ENCODE results near the gene BRSK2. TPM values are rescaled to one million over a fixed set of nuclear protein-coding genes. Genes with fewer than 3 reads are reported as not detected.
"Not testable (repeated sequence)": the region's sequence is repeated elsewhere in the genome, so short reads cannot be mapped to it uniquely, and the experiment has no call there.

BRSK2 gene
- total RNA-seq, 4 donors from 2014 or later = 0.24 to 0.81 TPM; not detected in 2

DNA sequence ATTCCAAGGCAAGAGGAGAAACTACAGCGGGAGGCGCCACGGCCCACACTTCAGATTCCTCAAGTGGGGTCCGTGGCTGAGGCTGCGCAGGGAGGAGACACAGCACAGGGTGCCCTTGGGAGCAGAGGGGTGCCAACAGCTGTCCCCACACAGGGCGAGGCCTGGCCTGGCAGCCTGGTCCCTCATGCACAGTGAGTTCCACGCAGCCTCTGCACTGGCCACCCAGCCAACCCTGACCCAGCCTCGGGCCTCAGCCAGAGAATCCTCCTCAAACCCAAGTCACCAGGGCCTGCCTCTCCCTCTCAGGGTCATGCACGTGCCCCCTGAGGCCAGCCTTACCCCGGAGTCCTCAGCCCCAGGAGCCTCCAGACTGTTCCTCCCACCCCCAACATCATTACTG, 119.3 kb downstream of the BRSK2 start:
- Histone ChIP-seq H3K27me3 (no peaks in the 10 kb centered on the region), H3K9me3 (no peaks in the 10 kb centered on the region), H3K4me1 (peaks cover 60 to 66% of the 10 kb centered on the region in 2 donors), H3K36me3 (no peaks in the 10 kb centered on the region), H3K4me3 (no peak overlapping the region), H3K27ac (no peak overlapping the region)
- no peak for ATAC-seq
- DNase-seq = no peak
- intact Hi-C loops (cut with DNase I; ENCODE audit: low total_unique reads) = no loop called here
- TF ChIP-seq POLR2A (IDR thresholded peaks at IDR 0.05) (no peak), CTCF (IDR thresholded peaks at IDR 0.05 in 4 of 5, conservative IDR thresholded peaks at IDR 0.05 in 1 of 5) (no peak)
- in situ Hi-C loops (cut with MboI; ENCODE audit: low sequenced_read_pairs in 4 of 4) = loop anchor here (25.0 kb wide), 3 partner anchors 197 to 297 kb away; partner anchors contain the start of genes MUC5B (in 3 of the 4) and TOLLIP (in 1 of the 4)

DNA sequence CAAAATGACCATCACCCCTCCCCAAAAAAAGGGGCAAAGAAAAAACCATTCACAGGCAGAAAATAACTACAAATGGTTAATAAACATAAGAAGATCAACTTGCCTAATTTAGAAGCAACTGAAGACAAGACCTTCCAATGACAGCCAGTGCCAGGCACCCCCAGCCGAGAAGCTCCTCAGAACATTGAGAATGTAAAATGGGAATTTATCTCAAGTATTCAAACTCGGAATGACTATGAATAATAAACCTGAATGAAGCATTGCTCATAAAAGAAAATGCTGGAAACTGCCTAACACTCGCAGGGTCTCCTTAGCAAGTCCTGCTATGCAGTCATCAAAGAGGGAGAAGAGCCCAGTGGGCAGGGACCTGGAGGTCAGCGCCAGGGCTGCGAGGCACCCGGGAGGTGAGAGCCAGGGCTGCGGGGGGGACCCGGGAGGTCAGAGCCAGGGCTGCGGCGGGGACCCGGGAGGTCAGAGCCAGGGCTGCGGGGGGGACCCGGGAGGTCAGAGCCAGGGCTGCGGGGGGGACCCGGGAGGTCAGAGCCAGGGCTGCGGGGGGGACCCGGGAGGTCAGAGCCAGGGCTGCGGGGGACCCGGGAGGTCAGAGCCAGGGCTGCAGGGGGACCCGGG, 120.0 kb downstream of the BRSK2 start:
- H3K27me3 ChIP-seq = no peaks in the 10 kb centered on the region
- H3K9me3 ChIP-seq = no peaks in the 10 kb centered on the region
- DNase-seq (no peak), ATAC-seq (no peak)
- no peak overlapping the region for H3K4me3 ChIP-seq
- TF ChIP-seq CTCF (IDR thresholded peaks at IDR 0.05 in 4 of 5, conservative IDR thresholded peaks at IDR 0.05 in 1 of 5) (no peak), POLR2A (IDR thresholded peaks at IDR 0.05) (no peak)
- H3K4me1 ChIP-seq = peaks cover 60 to 66% of the 10 kb centered on the region in 2 donors
- no peaks in the 10 kb centered on the region for H3K36me3 ChIP-seq
- intact Hi-C loops (cut with DNase I; ENCODE audit: low total_unique reads) (loop anchor here (10.0 kb wide), 2 partner anchors 215 to 395 kb away; no protein-coding TSS in a partner anchor), in situ Hi-C loops (cut with MboI; ENCODE audit: low sequenced_read_pairs in 4 of 4) (loop anchor here (25.0 kb wide), 3 partner anchors 197 to 297 kb away; partner anchors contain the start of genes MUC5B (in 3 of the 4) and TOLLIP (in 1 of the 4))
- H3K27ac ChIP-seq = no peak overlapping the region

DNA sequence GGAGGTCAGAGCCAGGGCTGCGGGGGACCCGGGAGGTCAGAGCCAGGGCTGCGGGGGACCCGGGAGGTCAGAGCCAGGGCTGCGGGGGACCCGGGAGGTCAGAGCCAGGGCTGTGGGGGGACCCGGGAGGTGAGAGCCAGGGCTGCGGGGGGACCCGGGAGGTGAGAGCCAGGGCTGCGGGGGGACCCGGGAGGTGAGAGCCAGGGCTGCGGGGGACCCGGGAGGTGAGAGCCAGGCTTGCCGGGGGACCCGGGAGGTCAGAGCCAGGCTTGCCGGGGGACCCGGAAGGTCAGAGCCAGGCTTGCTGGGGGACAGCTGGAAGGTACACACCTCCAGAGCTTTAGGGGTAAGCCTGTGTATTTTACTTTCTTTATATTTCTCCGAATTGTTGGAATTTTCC, 120.6 kb downstream of the BRSK2 start:
- DNase-seq = not testable (repeated sequence)
- intact Hi-C loops (cut with DNase I; ENCODE audit: low total_unique reads) = loop anchor here (10.0 kb wide), 2 partner anchors 216 to 396 kb away; no protein-coding TSS in a partner anchor
- peaks cover 63 to 66% of the 10 kb centered on the region in 2 donors for H3K4me1 ChIP-seq

GRCh38 chr11:1510928-1511327, 121.2 kb downstream of the BRSK2 start:
- no peak for DNase-seq
- in situ Hi-C loops (cut with MboI; ENCODE audit: low sequenced_read_pairs in 4 of 4) = loop anchor here (25.0 kb wide), 3 partner anchors 199 to 299 kb away; partner anchors contain the start of genes MUC5B (in 3 of the 4) and TOLLIP (in 1 of the 4)
- Histone ChIP-seq H3K27ac (no peak overlapping the region), H3K27me3 (no peaks in the 10 kb centered on the region), H3K4me3 (no peak overlapping the region), H3K4me1 (peaks cover 63 to 67% of the 10 kb centered on the region in 2 donors), H3K36me3 (no peaks in the 10 kb centered on the region), H3K9me3 (no peaks in the 10 kb centered on the region)
- ATAC-seq = no peak
- no peak for TF ChIP-seq CTCF (IDR thresholded peaks at IDR 0.05 in 4 of 5, conservative IDR thresholded peaks at IDR 0.05 in 1 of 5)
- no peak for TF ChIP-seq POLR2A (IDR thresholded peaks at IDR 0.05)
- intact Hi-C loops (cut with DNase I; ENCODE audit: low total_unique reads) = loop anchor here (10.0 kb wide), 2 partner anchors 216 to 396 kb away; no protein-coding TSS in a partner anchor

More for the DNA sequence above, 120.6 kb downstream of the BRSK2 start:
- H3K9me3 ChIP-seq, ATAC-seq, H3K27me3 ChIP-seq, H3K4me3 ChIP-seq, H3K36me3 ChIP-seq, H3K27ac ChIP-seq: not testable (repeated sequence)
- in situ Hi-C loops (cut with MboI; ENCODE audit: low sequenced_read_pairs in 4 of 4) = loop anchor here (25.0 kb wide), 3 partner anchors 198 to 298 kb away; partner anchors contain the start of genes MUC5B (in 3 of the 4) and TOLLIP (in 1 of the 4)

DNA sequence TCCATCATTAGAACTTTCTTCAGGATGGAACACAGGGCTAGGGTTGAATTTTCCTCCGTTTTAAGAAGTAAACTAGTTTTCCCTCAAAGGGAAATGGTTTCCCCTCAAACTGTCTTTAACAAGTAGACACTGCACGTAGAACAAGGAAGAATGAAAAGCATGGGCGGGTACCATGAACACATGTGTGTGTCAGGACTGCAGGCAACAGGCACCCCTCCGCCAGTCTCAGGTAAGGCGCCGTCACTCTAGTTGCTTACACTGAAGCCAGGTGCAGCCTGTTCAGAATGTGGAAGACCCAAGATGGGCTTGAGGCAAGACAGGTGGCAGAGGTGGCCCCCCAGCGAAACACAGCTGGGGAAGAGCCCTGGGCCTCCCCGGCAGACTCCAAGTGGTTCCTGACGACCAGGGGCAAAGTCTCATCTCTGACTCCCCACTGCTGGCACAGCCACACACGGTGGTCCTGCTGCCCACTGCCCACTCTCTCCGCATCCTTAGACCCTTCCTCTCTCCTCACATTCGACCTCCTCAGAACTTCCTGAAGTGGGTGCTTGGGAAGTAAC, 122.3 kb downstream of the BRSK2 start:
- H3K4me1 ChIP-seq = peaks cover 58 to 62% of the 10 kb centered on the region in 2 donors
- no peaks in the 10 kb centered on the region for H3K36me3 ChIP-seq
- no peak overlapping the region for H3K27ac ChIP-seq
- H3K9me3 ChIP-seq = no peaks in the 10 kb centered on the region
- H3K27me3 ChIP-seq = no peaks in the 10 kb centered on the region
- intact Hi-C loops (cut with DNase I; ENCODE audit: low total_unique reads) = loop anchor here (10.0 kb wide), 2 partner anchors 217 to 397 kb away; no protein-coding TSS in a partner anchor
- no peak overlapping the region for H3K4me3 ChIP-seq
- in situ Hi-C loops (cut with MboI; ENCODE audit: low sequenced_read_pairs in 4 of 4) = loop anchor here (25.0 kb wide), 3 partner anchors 200 to 300 kb away; partner anchors contain the start of genes MUC5B (in 3 of the 4) and TOLLIP (in 1 of the 4)
- no peak for ATAC-seq
- DNase-seq = no peak
- no peak for TF ChIP-seq POLR2A (IDR thresholded peaks at IDR 0.05)
- TF ChIP-seq CTCF (IDR thresholded peaks at IDR 0.05 in 4 of 5, conservative IDR thresholded peaks at IDR 0.05 in 1 of 5) = no peak
